HG03469 (cell line): ENCODE data around the gene CPNE4.

ENCODE experiments used
- ATAC-seq: cut with Tn5 transposase; IDR thresholded peaks from one replicate; pipeline ENCODE4 v1.9.1; 2021; ENCODE audit warnings: mild to moderate bottlenecking, moderate library complexity, moderate number of reproducible peaks; ENCODE audit not compliant: unreplicated experiment

Gene CPNE4

DNA sequence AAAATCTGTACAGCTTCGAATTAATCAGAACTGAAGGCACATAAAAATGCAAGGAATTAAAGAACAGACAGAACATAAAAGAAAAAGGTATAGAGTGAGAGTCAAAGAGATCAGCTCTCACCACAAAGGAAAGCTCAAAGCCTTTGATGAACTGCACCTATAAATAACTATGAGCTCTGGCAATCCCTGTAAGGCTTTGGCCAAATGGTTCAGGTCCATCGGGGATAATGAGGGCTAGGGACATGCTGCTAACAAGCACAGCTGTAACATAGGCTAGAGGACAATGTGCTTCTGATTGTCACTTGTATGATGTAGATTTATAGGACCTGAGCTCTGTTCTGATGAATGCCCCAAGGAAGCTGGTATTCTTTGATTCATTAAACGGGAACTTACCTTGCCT, 418.1 kb downstream of the CPNE4 start:
- no peak for ATAC-seq

DNA sequence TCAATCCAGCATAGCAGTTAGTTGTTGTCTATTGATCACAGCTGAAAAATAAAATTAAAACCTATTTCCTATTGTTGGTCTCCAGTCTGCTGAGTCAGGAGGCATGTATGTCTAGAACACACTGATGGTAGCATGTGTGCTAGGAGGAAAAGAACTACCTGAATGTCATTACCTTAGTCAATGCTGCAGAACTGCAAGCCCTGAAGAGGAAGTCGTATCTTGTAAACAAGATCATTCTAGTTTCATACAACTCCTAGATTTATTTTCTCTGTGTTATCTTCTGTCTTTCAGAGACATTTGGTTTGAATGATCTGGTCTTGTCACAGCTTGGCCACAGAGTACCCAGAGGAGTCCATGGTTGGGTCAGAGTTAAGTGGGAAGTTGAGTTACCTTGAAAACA, 422.1 kb downstream of the CPNE4 start:
- no peak for ATAC-seq

DNA sequence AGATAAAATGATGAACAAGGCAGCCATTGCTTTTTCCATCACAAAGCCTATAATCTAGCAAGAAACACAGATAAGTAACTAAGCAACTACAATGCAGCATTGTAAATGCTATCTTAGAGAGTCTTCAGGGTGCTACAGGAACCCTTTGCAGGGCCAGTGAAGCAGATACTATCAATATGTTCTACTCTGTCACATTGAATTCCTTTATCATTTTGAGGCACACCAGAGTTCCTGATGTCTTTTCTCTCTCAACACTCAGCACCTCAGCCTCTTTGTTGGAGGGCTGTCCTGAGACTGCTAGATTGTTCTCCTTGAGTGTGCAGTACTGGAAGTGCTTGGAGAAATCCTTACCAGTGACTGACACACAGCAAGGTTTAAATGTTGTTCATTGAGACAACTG, 424.6 kb downstream of the CPNE4 start:
- no peak for ATAC-seq

DNA sequence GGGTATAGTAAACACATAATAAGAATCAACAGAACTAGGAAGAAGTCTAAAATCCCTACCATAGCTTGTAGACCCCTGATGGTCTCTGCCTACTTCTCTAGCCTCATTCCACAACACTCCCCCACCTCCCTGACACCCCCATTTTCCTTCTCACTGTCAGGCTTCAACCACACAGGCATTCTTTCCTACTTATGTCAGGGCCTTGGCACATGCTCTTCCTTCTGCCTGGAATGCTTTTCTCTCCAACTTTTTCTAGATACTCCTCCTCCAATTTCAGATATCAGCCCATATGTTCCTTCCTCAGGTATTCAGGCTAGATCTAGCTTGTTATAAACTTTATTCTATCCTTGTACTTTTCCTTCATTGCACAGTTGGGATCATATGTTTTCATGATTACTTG, 426.1 kb downstream of the CPNE4 start:
- no peak for ATAC-seq

DNA sequence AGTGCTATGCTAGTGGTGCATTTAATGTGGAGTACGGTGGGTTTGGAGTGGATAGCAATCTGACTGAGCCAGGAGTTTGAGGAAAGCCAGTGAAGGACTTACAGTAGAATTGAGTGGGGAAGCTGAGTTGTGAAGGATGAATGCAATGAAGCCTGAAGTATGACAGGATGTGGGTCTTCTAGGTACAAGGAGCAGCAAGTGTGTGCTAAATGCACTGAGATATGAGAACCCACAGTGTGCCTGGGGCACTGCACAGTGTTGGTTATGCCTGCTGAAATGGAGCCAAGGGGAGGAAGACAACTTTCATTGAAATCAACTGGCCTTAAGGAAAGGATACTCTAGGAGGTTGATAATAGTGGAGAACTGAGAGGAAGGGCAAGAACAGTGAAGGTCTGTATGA, 426.5 kb downstream of the CPNE4 start:
- peak; percentile 84 for ATAC-seq

DNA sequence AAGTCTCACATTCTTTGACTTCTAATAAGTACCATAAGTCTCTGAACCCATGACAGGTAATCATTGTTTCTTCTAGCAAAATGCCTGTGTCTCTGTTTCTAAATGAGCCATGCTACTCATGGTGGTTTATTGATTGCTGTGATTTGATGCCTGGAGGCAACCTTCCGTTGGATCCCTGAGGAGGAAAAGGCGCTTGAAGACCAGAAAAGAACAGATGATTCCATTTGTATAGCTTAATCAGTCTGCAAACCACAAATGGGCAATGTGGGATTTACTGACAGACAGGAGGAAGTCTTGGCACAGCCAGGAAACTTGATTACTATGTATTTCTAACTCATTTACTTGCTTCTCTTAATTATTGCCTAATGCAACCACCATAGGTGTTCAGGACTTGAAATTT, 428.9 kb downstream of the CPNE4 start:
- no peak for ATAC-seq

DNA sequence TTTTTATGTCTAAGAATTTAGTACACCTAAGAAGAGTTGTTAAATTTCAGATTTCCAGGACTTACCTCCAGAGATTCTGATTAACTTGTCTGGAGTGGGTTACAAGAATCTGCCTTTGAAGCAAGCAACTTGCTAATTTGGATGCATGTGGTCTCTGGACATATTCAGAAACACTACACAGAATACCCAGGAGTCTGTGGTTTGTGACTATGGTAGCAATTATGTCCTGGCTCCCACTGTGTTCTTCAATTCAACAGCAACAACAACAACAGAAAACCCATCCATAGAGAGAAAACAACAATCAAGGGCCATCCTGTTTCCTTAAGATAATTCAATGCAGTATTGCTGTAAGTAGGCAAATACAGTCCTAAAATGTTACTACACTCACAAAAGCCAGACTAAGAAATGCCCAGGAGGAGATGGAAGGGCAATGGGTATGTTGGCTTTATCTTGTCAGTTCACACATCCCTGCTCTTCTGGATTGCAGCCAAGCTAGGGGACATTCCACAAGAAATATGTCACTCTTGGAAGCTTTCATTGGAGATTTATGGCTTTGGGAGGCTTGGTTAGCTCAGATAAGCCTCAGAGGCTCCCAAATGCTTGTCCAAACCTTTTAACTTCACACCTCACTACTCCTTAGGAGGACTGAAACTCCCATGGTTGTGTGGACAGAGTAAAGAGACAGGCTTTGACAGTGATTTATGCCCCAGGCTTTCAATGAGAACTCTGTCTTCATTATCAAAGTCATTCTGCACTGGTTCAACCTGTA, 432.6 kb downstream of the CPNE4 start:
- no peak for ATAC-seq

DNA sequence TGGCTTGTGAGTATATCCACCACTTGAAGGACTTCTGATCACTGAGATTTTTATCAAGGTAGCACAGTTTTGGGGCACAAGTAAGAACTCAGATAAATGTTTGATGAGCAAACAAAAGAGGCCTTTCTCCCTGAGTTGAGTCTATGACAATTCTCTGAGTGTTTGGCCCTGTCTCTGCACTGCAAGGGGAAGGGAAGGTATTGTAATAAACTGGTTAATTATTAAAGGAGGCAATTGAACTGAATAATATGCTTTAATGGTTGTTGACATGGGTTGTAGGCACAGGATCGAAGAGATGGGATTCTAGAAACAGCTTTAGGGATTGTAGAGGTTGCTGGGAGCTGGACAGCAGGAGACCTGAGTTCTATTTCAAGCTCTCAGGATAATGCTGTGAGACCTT, 437.0 kb downstream of the CPNE4 start:
- ATAC-seq, result no peak

DNA sequence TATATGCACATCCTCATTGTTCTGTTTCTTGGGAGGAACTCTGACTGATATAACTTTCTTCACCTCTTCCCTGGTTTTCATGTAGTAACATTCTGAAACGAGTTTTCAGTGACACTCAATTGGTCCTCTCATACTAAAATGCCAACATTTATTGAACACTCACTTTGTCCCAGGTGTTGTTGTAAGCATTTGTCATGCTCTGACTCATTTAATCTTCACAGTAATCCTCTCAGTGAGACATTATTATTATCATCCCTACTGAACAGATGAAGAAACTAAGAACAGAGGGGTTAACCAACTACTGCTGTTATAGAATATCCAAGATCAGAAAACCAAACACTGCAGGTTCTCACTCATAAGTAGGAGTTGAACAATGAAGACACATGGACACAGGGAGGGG, 437.9 kb downstream of the CPNE4 start:
- ATAC-seq, result no peak

DNA sequence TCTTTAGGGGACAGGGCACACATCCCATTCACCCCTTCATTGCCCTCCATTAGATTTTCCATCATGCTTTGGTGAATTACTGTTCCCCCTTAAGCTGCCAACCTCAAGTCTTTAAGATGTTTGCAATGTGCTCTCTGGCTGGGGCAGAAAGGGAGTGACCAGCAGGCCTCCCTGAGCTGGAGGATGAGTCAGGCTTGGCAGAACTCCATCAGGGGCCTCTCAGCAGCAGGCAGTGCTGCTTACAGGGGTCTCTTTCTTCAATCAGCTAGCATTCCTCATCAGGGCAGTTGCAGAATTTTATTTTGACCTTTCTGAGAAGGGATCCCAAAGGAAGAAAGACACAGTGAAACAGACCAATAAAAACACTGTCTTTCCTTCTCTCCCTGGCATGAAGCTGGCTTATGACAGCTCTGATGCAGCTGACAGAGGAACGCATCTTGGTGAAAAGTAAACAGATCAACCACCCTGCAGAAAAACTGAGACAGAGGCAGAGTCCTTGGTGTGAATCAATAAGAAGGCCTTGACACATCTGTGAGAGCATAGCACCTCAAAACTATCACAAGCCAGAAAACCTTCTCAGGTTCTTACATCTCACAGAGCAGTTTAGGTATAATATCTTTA, 443.3 kb downstream of the CPNE4 start:
- ATAC-seq, result no peak

DNA sequence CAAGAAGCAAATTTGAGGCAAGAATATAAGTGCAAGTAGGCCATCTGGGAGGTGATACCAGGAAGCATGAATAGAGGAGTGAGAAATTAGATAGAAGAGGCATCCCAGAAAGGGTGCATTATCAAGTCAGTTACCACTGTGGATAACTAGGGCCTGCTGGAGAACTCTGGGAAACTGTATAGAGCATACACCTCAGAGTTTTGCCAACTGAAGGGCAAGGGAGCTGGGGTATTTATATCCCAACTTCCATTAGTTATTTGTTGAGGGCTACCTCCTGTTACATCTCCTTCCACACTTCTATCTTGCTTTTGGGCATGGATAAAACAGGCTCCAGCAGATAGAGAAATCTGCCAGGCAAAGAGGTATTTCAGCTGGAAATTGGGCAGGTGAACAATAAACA, 448.5 kb downstream of the CPNE4 start:
- ATAC-seq, result no peak

DNA sequence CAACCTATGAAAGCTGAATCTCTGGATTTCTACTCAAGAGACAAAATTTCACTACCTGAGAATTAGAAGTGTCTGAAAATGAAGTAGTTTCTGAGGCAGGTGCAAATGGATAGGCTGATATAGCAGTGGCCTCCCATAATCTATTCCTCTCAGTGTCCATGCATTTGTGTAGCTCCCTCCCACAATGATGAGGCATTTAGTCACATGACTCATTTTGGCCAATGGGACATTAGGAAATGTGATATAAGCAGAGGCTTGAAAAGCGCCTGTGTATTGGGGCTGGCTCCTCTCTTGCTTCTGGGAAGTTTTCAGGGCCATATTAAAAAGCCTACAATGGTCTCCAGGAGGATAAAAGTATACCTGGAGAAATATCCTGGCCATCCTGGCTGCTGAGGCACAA, 452.4 kb downstream of the CPNE4 start:
- ATAC-seq, result no peak

DNA sequence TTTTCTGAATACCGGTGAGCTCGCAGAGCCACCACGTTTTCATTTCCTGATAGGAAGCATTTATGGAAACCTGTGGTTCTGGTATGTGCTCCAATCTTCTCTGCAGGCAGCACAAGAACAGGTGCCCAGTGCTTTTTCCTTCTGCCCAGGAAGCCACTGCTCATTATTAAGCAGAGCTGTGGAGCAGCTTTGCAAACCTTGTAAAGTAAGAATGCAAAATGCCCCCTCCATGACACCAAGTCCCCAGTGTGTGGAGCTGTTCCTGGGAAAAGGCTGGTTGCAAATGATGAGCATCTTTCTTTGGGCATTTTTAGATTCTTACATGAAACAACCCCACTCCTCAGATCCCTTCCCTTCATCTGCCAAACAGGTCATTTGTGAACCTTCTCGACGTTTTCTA, 466.4 kb downstream of the CPNE4 start:
- ATAC-seq, result no peak

DNA sequence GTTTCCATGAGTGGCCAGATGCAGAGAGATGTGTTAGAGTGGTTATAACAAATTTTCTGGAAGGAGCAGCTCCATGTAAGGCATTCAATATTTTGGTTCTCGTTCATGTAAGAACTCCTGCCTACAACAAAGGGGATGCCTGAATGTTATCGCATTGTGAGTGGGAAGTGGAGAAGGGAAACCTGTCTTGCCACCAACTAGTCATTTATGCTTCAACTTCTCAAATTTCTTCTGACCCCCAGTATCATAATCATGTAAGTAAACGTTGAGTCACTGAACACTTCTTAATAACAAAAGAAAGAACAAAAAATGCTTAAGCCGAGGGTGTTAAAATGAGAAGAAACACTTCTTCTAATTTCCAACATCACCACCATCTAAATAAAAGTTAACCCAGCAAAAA, 470.0 kb downstream of the CPNE4 start:
- ATAC-seq, result no peak

DNA sequence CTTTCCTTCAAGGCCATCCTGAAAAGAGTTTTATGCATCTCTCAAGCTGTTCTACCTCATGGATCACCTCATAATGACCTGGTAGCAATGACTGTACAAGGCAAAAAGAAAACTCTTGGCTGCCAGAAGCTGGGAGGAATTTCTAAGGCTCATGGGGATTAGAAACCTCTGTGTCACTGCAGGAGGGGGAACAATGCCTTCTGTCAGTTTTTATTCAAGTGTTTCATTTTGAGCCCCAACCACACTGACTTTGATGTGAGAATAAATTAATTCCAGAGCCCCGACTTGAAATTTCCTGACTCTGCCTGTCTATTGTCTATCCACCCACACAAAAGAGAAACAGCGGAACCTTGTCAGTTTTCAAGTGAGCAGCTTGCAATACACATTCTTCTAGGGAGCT, 473.3 kb downstream of the CPNE4 start:
- ATAC-seq, result no peak

DNA sequence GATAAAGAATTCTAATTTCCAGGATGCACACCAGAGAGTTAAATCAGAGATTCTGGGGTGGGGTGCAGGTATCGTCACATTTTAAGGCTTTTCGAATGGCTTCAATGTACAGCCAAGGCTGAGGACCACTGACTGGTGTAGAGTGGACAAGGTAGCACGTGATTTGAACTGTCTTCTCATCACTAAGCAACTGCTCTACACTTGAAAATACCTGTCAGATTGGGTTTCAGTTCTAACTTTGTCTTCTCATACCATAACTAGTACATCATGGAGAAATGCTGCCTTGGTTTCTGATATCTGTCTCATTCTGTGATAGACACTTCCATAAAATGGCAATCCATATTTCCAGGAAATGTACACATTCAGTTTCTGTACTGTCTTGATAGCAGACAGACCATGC, 474.0 kb downstream of the CPNE4 start:
- no peak for ATAC-seq

DNA sequence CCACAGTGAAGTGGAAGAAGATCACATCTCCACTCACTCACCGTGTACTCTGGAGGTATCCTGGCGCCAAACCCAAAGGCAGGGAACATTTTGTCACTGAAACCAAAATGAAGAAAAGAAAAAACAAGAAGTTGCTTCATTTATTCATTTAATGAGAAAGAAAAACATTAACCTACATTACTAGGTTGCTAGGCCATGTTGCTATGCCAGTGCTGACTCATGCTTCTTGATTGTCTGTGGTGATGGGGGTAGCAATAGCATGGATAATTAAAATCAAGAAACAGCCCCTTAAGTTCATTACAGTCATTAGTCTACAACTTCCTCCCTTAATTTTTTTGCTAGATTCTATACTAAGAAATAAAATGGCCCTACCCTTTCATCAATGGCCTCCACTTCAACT, 479.4 kb downstream of the CPNE4 start:
- no peak for ATAC-seq

DNA sequence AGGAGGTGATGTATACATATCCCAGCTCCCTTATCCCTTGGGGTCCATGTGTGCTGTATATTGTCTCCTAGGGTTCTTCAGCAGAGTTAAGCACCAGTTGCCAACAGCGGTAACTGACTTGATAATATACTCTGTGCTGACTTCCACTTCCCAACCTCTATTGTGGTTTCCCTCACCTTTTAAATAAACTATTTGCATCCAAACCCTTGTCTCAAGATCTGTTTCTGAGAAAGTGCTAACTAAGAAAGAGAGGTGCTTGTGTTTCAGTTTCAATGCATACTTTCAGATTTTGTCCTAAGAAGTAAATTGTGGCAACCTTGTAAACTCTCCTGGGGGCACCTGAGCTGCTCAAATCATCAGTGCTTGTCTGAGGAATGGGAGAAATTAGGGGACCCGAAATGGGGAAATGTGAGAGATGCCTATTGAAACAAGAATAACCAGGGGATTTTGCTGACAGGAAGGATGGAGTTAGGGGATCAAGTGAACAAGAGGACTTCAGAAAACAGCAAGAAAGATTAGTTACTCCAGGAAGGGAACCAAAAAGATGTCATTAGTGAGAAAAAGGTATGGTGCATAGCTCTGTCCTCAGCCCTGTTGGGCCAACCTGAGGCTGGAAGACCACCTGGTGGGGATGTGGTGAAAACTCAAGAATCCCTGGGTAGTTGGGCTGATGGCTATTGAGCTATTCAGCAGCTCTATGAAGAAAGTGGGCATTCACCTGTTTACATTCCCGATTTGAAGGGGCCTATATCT, 481.1 kb downstream of the CPNE4 start:
- peak; percentile 87 for ATAC-seq

DNA sequence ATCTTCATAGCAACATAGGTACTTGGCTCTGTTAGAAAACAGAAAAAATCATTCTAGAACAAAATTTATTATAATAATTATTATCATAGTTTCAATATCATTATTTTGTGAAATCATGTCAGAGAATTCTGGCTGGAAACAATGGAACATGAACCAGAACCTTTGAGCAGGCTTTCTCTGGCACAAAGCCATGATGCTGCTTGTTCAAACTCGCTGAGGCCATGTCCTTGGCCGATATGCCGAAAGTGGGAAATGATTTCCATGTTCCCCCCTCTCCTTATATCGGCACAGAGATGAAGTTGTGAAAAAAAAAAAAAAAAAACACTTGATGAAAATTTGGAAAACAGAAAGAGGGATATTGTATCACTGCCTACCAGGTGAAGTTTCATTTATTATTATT, 483.1 kb downstream of the CPNE4 start:
- no peak for ATAC-seq

DNA sequence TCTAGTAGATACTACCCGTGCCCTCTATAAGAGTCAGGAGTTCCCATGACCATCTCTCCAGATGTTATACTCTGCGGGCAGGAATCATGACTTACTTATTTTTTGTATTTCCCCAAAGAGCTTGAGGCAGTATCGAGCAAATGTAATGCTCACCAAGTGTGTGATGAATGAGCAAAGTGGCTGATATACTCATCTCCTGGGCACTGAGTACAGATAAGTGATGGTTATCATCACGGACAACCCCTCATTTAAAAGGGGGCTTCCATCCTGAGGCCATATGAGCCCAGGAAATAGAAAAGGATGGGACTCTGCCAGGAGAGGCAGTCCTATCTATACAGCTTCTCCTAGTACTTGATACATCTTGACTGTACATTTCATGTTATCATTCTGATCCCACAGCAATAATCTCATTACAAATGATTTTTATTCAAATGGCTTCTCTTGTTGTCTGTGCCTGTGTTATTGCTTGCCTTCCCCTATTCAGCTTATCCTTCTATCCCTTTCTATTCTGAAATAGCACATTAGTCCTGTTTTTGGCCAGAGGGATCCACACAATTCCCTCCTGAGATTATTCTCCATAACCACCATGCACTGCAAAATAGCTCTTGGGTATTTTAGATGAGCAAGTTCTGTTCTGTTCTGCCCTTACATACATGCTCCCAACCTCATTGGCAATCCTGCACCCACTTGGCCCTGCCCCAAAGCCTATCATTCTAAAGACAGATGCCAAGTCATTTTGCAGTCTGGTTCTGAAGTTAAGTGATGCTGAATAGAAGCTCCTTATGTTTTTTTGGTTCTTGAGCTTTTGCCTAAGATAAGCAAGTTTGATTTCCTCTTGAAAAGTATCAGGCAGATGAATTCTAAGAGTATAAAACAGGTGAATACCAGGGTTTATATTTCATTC, 484.0 kb downstream of the CPNE4 start:
- no peak for ATAC-seq

DNA sequence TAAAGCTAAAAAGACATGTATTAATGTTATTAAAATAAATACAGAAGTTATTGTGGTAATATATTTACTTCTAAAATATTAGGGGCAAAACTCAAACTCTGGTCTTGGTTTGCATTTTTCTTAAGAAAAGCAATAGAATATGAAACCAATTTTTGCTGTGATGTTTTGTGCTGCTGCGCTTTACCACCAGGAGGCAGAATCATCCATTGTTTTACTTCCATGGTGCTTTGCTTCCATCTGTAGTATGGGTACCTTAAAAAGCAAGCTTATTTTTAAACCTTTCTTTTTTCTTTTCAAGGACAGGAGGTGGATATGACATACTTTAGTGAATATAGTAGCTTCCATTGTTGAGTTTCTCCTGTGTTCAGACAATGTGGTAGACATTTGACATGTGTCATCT, 485.5 kb downstream of the CPNE4 start:
- no peak for ATAC-seq
